Pancreas (tissue), 10 donors: ENCODE measurements around the gene PAQR8. TPM values are rescaled to one million over a fixed set of nuclear protein-coding genes. Genes with fewer than 3 reads are reported as not detected.
"Not testable (repeated sequence)": the region's sequence is repeated elsewhere in the genome, so short reads cannot be mapped to it uniquely, and the experiment has no call there.

Experiments used
- ATAC-seq, 4 donors: fragments of 200-7000 bp; cut with Tn5 transposase; one replicate each; pipeline versions ENCODE4 v1.8.0 to v1.9.1; 2020; ENCODE audit warnings: mild to moderate bottlenecking in 4 of 4, moderate library complexity in 4 of 4
- DNase-seq, 6 donors: peaks; one replicate each; pipeline ENCODE4 v3.0.0-alpha.2; 2020
- FAIRE-seq: peaks from 2 replicates; lab custom pipeline; 2012; peaks lifted over from hg19 to GRCh38; lab: Jason Lieb, UNC
- H3K27ac ChIP-seq, 4 donors: fragments of 200-600 bp; sonication (generic); 1 replicate in 3 of 4; 2 replicates in 1 of 4; pipeline versions ENCODE4 v1.5.0 to v1.8.0; 2020
- H3K27me3 ChIP-seq, 4 donors: fragments of 200-600 bp; one replicate each; pipeline ENCODE4 v1.8.0; 2021
- H3K36me3 ChIP-seq, 3 donors: fragments of 200-600 bp; sonication (generic) in 1 of 3; one replicate each; pipeline versions ENCODE4 v1.5.0 to v1.8.0; 2020 to 2021
- H3K4me1 ChIP-seq, 3 donors: fragments of 200-600 bp; one replicate each; pipeline ENCODE4 v1.8.0; 2021
- H3K4me3 ChIP-seq, 4 donors: fragments of 200-600 bp; sonication (generic) in 2 of 4; one replicate each; pipeline versions ENCODE4 v1.5.0 to v1.8.0; 2020 to 2021
- H3K9me3 ChIP-seq, 4 donors: fragments of 200-600 bp; one replicate each; pipeline ENCODE4 v1.8.0; 2021
- CTCF ChIP-seq, 4 donors: fragments of 200-600 bp; sonication (generic) in 3 of 4; IDR thresholded peaks; one replicate each; pipeline versions ENCODE4 v1.5.0 to v1.8.0; 2021; ENCODE audit warnings: antibody characterized with exemption in 4 of 4
- WGBS, 2 donors: extraction: QIAGEN DNeasy Blood & Tissue Kit; methylation state at CpG; one replicate each; pipeline ENCODE4 v1.1.7; 2013; 5-methylcytosine and 5-hydroxymethylcytosine counted together
- intact Hi-C, 3 donors: fragments of 100-400 bp; cut with DNase I; formaldehyde crosslinking; loops; one replicate each; pipeline versions ENCODE4 v1.11.1 to v1.14.2; 2022
- polyA plus RNA-seq, 2 donors: library from polyadenylated mRNA; stranded (reverse); fragments of 200-250 nt; gene quantifications; one replicate each; pipeline ENCODE4 v1.2.3, GENCODE V29; 2013
- total RNA-seq, 6 donors: library from RNA; stranded (reverse); fragmentation: NEBNext Ultra II Directional in 4 of 6; extraction: Animal tissue kit (Norgen Biotek cat#: 25700) in 4 of 6; gene quantifications; one replicate each; pipeline versions ENCODE4 v1.2.1 to v1.2.4, GENCODE V29; 2021 to 2023
- donor health status: healthy with polysubstance abuse.
- donor health status: DM: no; HTN: no; CAD: no; lungs with moderate emphysema.
- donor health status: DM: no; HTN: no; CAD: no.
- donor health status: control.
- donor health status: control.
- donor health status: Bipolar disorder and iron deficiency.
- donor health status: DM: yes; HTN: yes; CAD: no.
- donor health status: DM: no; HTN: no; CAD: no.
- donor health status: DM: no; HTN: no; CAD: no.
- donor health status: DM: yes; HTN: yes; CAD: no.

PAQR8 gene
- total and polyA plus RNA-seq, 8 donors, result 0.71 to 6.1 (median 2.0) TPM

GRCh38 chr6:52426667-52427066 lies 64.7 kb downstream of the PAQR8 start:
- no peak for TF ChIP-seq CTCF (IDR thresholded peaks at IDR 0.05)
- DNase-seq (no peak), ATAC-seq (peak; percentile 40 to 86 (median 81)), FAIRE-seq (no peak)
- H3K4me1 ChIP-seq, result no peaks in the 10 kb centered on the region
- H3K4me3 ChIP-seq, result no peak overlapping the region
- H3K27me3 ChIP-seq, result no peaks in the 10 kb centered on the region
- H3K36me3 ChIP-seq, result no peaks in the 10 kb centered on the region
- peak overlapping the region in 2 of 4 donors; percentile 1 to 37 for H3K27ac ChIP-seq
- no peaks in the 10 kb centered on the region for H3K9me3 ChIP-seq
- intact Hi-C loops, result no loop called here

GRCh38 chr6:52433294-52433693 lies 71.3 kb downstream of the PAQR8 start:
- H3K27me3 ChIP-seq, H3K36me3 ChIP-seq, H3K9me3 ChIP-seq, H3K4me3 ChIP-seq, H3K4me1 ChIP-seq, FAIRE-seq, DNase-seq, ATAC-seq, H3K27ac ChIP-seq, intact Hi-C loops: not testable (repeated sequence)
- 73 to 87% methylated on average over 4 of the region's 4 CpGs for WGBS, 2 donors

GRCh38 chr6:52435345-52435744 lies 73.4 kb downstream of the PAQR8 start:
- ATAC-seq (no peak), DNase-seq (no peak), FAIRE-seq (no peak)
- WGBS, 2 donors, result 52 to 53% methylated on average over 1 of the region's 1 CpG
- Histone ChIP-seq H3K27ac (no peak overlapping the region), H3K9me3 (no peaks in the 10 kb centered on the region), H3K4me3 (no peak overlapping the region), H3K4me1 (no peaks in the 10 kb centered on the region), H3K27me3 (no peaks in the 10 kb centered on the region), H3K36me3 (no peaks in the 10 kb centered on the region)
- TF ChIP-seq CTCF (IDR thresholded peaks at IDR 0.05), result no peak
- intact Hi-C loops, result no loop called here

GRCh38 chr6:52438926-52439325 lies 77.0 kb downstream of the PAQR8 start:
- no peak overlapping the region for H3K27ac ChIP-seq
- no peaks in the 10 kb centered on the region for H3K27me3 ChIP-seq
- H3K36me3 ChIP-seq, result no peaks in the 10 kb centered on the region
- 76 to 87% methylated on average over 2 of the region's 2 CpGs for WGBS, 2 donors
- H3K9me3 ChIP-seq, result no peaks in the 10 kb centered on the region
- FAIRE-seq, result no peak
- no peak for DNase-seq
- intact Hi-C loops, result no loop called here
- no peak for ATAC-seq
- no peak overlapping the region for H3K4me3 ChIP-seq
- no peaks in the 10 kb centered on the region for H3K4me1 ChIP-seq
- no peak for TF ChIP-seq CTCF (IDR thresholded peaks at IDR 0.05)

- peaks cover 0 to 2% (median 0%) of the 10 kb centered on the region in 4 donors for H3K9me3 ChIP-seq
Measured at GRCh38 chr6:52454556-52454955, 92.6 kb downstream of the PAQR8 start.

More at GRCh38 chr6:52454556-52454955, 92.6 kb downstream of the PAQR8 start:
- 69 to 85% methylated on average over 2 of the region's 2 CpGs for WGBS, 2 donors
- Histone ChIP-seq H3K4me3 (no peak overlapping the region), H3K36me3 (no peaks in the 10 kb centered on the region), H3K4me1 (no peaks in the 10 kb centered on the region), H3K27ac (no peak overlapping the region), H3K27me3 (no peaks in the 10 kb centered on the region)
- no peak for DNase-seq
- no peak for TF ChIP-seq CTCF (IDR thresholded peaks at IDR 0.05)
- ATAC-seq, result no peak
- intact Hi-C loops, result no loop called here
- no peak for FAIRE-seq
